SK-N-SH treated with all-trans-retinoic acid at 6 μM for 48 hours (cell line): ENCODE results near the gene NFKBIZ.

Experiments used
- ATAC-seq: fragments of 200-7000 bp; cut with Tn5 transposase; 3 replicates; pipeline ENCODE4 v1.9.1; 2020; ENCODE audit warnings: mild to moderate bottlenecking, moderate library complexity
- ARNTL ChIP-seq: fragments of 450-650 bp; formaldehyde crosslinking; IDR thresholded peaks from 2 replicates; pipeline ENCODE4 v1.5.0; 2020; ENCODE audit warnings: low read depth, mild to moderate bottlenecking, moderate library complexity, borderline replicate concordance
- CSDC2 ChIP-seq: fragments of 250-450 bp; sonication (Bioruptor Pico); IDR thresholded peaks from 2 replicates; pipeline ENCODE4 v1.5.0; 2020; ENCODE audit warnings: mild to moderate bottlenecking, moderate library complexity
- ESRRG ChIP-seq: fragments of 250-450 bp; sonication (Bioruptor Pico); IDR thresholded peaks from 2 replicates; pipeline ENCODE4 v1.6.1; 2021; ENCODE audit warnings: mild to moderate bottlenecking
- GLIS3 ChIP-seq: fragments of 250-450 bp; sonication (Bioruptor Pico); IDR thresholded peaks from 2 replicates; pipeline ENCODE4 v1.5.0; 2020; ENCODE audit warnings: mild to moderate bottlenecking, moderate library complexity
- ISL1 ChIP-seq: fragments of 250-450 bp; sonication (Bioruptor Pico); IDR thresholded peaks from 2 replicates; pipeline ENCODE4 v2.1.2; 2022; ENCODE audit warnings: mild to moderate bottlenecking, moderate library complexity
- OSR1 ChIP-seq: fragments of 250-450 bp; sonication (Bioruptor Pico); IDR thresholded peaks from 2 replicates; pipeline ENCODE4 v1.8.0; 2022; ENCODE audit warnings: moderate library complexity, mild to moderate bottlenecking, inconsistent platforms
- PPARA ChIP-seq: fragments of 250-450 bp; sonication (Bioruptor Pico); IDR thresholded peaks from 2 replicates; pipeline ENCODE4 v1.5.0; 2020; ENCODE audit warnings: mild to moderate bottlenecking, borderline replicate concordance
- RARB ChIP-seq: fragments of 250-450 bp; sonication (Bioruptor Pico); IDR thresholded peaks from 2 replicates; pipeline ENCODE4 v1.8.0; 2021; ENCODE audit warnings: mild to moderate bottlenecking, moderate library complexity
- SNAI2 ChIP-seq: fragments of 250-450 bp; sonication (Bioruptor Pico); IDR thresholded peaks from 2 replicates; pipeline ENCODE4 v1.5.0; 2020; ENCODE audit warnings: mild to moderate bottlenecking, moderate library complexity
- TCF4 ChIP-seq: fragments of 250-450 bp; sonication (Bioruptor Pico); IDR thresholded peaks from 2 replicates; pipeline ENCODE4 v1.8.0; 2021; ENCODE audit warnings: mild to moderate bottlenecking, moderate library complexity, borderline replicate concordance
- TOX ChIP-seq: fragments of 250-450 bp; sonication (Bioruptor Pico); IDR thresholded peaks from 2 replicates; pipeline ENCODE4 v1.8.0; 2021; ENCODE audit warnings: mild to moderate bottlenecking, moderate library complexity, borderline replicate concordance
- ZC3H10 ChIP-seq: fragments of 250-450 bp; sonication (Bioruptor Pico); IDR thresholded peaks from 2 replicates; pipeline ENCODE4 v1.5.1; 2021; ENCODE audit warnings: mild to moderate bottlenecking, moderate library complexity
- ZFP3 ChIP-seq: fragments of 250-450 bp; sonication (Bioruptor Pico); IDR thresholded peaks from 2 replicates; pipeline ENCODE4 v1.5.0; 2020; ENCODE audit warnings: mild to moderate bottlenecking, moderate library complexity
- ZNF565 ChIP-seq: fragments of 450-650 bp; formaldehyde crosslinking; conservative IDR thresholded peaks from 2 replicates; pipeline ENCODE4 v1.5.0; 2020; ENCODE audit warnings: low read depth, mild to moderate bottlenecking, moderate library complexity
- ZNF70 ChIP-seq: fragments of 450-650 bp; formaldehyde crosslinking; IDR thresholded peaks from 2 replicates; pipeline ENCODE4 v1.5.0; 2020; ENCODE audit warnings: mild to moderate bottlenecking, moderate library complexity
- ZNF8 ChIP-seq: fragments of 450-650 bp; formaldehyde crosslinking; IDR thresholded peaks from 2 replicates; pipeline ENCODE4 v1.5.0; 2020; ENCODE audit warnings: mild to moderate bottlenecking, moderate library complexity
- TF ChIP-seq, protein P1 (sequence below): fragments of 250-450 bp; sonication (Bioruptor Pico); IDR thresholded peaks from 2 replicates; pipeline ENCODE4 v1.5.1; 2020; ENCODE audit warnings: low read depth, mild to moderate bottlenecking, moderate library complexity
- TF ChIP-seq, protein P2 (sequence below): fragments of 250-450 bp; sonication (Bioruptor Pico); IDR thresholded peaks from 2 replicates; pipeline ENCODE4 v1.8.0; 2020; ENCODE audit warnings: mild to moderate bottlenecking, moderate library complexity, borderline replicate concordance
- TF ChIP-seq, protein P3 (sequence below): fragments of 250-450 bp; sonication (Bioruptor Pico); IDR thresholded peaks from 2 replicates; pipeline ENCODE4 v1.5.1; 2021; ENCODE audit warnings: mild to moderate bottlenecking, moderate library complexity

Gene NFKBIZ

DNA sequence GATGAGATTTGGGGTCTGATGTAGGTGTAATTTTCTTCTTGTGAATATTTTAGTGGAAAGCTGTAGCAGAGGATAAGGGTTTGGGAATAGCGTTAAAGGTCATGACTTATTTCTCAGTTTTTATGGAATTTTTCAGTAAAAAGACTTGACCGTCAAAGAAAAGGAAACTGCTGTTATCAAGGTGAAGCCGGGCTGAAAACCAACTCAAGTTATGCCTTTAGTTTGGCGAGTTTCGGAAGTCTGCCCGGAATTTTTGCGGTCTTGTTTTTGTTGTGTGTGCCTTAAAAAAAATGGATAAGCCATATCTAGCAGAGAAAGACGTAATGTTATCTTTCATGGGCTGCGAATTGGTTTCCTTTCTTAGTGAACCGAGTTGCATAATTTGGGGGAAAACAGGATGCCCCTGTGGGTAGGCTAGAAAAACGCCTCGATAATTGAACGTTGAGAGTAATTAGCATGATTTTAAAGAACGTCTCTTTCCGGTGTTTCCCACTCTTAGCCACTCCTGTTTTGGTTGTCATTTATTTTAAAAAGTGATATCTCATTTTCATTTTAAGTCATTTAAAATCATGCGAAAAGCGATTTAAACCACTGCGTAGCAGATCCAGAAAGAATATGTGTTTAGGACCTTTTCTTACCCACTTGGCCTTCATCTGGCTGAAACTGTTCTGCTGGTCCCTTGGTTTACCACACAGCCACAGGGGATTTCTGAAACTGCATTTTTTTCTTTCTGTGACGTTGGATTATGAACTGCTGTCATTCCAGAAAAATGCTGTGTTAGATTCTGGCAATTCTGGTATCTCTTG, 1.1 kb downstream of the NFKBIZ start:
- ATAC-seq: no peak
- no peak for TF ChIP-seq CSDC2
- TF ChIP-seq ZNF8 (CRISPR knock-in tag): no peak
- TF ChIP-seq, protein P1, sequence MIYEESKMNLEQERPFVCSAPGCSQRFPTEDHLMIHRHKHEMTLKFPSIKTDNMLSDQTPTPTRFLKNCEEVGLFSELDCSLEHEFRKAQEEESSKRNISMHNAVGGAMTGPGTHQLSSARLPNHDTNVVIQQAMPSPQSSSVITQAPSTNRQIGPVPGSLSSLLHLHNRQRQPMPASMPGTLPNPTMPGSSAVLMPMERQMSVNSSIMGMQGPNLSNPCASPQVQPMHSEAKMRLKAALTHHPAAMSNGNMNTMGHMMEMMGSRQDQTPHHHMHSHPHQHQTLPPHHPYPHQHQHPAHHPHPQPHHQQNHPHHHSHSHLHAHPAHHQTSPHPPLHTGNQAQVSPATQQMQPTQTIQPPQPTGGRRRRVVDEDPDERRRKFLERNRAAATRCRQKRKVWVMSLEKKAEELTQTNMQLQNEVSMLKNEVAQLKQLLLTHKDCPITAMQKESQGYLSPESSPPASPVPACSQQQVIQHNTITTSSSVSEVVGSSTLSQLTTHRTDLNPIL (CRISPR knock-in tag): no peak
- 0 out of 2 replicates have a peak, but pooled peaks have one; percentile 10 for TF ChIP-seq TOX (CRISPR knock-in tag)
- TF ChIP-seq ZFP3 (CRISPR knock-in tag): no peak
- no peak for TF ChIP-seq ISL1
- 0 out of 2 replicates have a peak, but pooled peaks have one; percentile 15 for TF ChIP-seq ESRRG (CRISPR knock-in tag)
- TF ChIP-seq SNAI2 (CRISPR knock-in tag): 0 out of 2 replicates have a peak, but pooled peaks have one; percentile 39
- TF ChIP-seq ZNF565 (CRISPR knock-in tag): no peak
- no peak for TF ChIP-seq TCF4
- TF ChIP-seq GLIS3 (CRISPR knock-in tag): no peak
- no peak for TF ChIP-seq PPARA (CRISPR knock-in tag)
- no peak for TF ChIP-seq RARB
- TF ChIP-seq, protein P2, sequence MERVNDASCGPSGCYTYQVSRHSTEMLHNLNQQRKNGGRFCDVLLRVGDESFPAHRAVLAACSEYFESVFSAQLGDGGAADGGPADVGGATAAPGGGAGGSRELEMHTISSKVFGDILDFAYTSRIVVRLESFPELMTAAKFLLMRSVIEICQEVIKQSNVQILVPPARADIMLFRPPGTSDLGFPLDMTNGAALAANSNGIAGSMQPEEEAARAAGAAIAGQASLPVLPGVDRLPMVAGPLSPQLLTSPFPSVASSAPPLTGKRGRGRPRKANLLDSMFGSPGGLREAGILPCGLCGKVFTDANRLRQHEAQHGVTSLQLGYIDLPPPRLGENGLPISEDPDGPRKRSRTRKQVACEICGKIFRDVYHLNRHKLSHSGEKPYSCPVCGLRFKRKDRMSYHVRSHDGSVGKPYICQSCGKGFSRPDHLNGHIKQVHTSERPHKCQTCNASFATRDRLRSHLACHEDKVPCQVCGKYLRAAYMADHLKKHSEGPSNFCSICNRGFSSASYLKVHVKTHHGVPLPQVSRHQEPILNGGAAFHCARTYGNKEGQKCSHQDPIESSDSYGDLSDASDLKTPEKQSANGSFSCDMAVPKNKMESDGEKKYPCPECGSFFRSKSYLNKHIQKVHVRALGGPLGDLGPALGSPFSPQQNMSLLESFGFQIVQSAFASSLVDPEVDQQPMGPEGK (CRISPR knock-in tag): no peak
- no peak for TF ChIP-seq ARNTL (CRISPR knock-in tag)
- TF ChIP-seq OSR1 (CRISPR knock-in tag): no peak
- TF ChIP-seq, protein P3, sequence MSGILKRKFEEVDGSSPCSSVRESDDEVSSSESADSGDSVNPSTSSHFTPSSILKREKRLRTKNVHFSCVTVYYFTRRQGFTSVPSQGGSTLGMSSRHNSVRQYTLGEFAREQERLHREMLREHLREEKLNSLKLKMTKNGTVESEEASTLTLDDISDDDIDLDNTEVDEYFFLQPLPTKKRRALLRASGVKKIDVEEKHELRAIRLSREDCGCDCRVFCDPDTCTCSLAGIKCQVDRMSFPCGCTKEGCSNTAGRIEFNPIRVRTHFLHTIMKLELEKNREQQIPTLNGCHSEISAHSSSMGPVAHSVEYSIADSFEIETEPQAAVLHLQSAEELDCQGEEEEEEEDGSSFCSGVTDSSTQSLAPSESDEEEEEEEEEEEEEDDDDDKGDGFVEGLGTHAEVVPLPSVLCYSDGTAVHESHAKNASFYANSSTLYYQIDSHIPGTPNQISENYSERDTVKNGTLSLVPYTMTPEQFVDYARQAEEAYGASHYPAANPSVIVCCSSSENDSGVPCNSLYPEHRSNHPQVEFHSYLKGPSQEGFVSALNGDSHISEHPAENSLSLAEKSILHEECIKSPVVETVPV (CRISPR knock-in tag): no peak
- TF ChIP-seq ZC3H10 (CRISPR knock-in tag): no peak
- TF ChIP-seq ZNF70 (CRISPR knock-in tag): no peak

DNA sequence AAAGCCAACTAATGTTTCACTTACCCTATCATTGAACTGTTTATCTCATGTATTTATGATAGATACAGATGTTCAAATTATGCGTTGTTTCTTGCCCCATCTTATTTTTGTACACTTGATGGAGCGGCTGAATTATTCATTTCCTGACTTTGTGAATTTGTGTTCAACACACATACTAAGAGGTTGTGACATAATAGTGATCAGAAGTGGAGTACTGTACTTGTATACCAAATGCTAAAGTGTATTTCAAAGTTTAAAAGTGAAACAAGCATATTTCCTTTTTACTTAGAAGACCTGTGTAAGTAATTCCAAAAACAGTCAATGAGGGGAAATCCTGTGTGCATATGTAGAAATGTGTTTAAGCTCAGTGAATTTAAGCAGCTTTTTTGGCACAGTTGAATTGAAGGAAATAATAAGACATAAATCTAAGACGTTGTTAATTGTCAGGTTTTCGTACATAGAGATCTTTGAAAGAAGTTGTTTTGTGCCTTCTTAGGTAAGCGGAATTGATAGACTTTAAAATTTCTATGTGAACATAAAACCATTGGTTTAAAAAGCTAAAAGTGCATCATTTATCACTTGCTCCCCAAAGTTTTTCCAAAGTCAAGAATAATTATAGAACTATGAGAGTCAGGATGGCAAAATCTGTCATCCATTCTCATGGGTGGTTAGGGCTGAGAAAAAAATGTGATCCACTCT, 1.9 kb downstream of the NFKBIZ start:
- no peak for ATAC-seq
- TF ChIP-seq ESRRG (CRISPR knock-in tag) (peak; percentile 7; the same call in 1 of the 2 replicates), ZNF8 (CRISPR knock-in tag) (no peak)
- TF ChIP-seq, all 23 proteins: peak for 1

DNA sequence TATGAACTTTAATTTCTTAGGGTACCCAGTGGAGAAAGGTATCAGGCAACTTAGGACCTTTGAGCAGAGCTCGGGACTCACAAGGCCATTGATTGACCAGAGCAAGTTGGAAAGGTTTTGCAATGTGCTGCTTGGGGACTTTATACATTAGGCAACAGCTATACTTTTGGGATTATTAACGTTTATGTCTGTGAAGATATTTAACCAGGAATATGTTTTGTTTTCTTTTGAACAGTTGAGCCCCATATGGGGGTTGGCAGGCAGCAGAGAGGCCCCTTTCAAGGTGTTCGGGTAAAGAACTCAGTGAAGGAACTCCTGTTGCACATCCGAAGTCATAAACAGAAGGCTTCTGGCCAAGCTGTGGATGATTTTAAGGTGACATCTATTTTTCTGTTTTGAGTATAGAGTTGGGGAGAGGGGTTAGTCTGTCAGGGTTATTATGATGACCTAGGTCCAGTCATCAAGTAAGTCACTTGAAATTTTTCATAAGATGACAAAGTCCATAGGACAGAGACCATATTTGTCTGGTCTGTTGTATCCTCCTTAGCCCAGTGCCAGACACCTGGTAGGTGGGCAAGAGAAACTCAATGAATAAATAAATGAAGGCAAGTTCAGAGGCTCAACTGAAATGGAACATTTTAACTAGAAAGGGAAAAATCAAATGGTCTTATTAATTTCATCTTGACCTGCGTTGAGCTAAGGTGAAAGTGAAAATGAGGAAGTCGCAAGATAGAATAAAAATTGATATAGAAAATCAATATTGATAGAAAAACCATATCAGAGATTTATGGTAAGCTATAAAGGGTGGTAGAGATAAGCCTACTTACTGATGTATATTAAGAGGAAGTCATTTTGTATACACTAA, 2.8 kb downstream of the NFKBIZ start:
- TF ChIP-seq, protein P3 (CRISPR knock-in tag): peak; percentile 17; the same call in 1 of the 2 replicates
- TF ChIP-seq ZFP3 (CRISPR knock-in tag): no peak
- TF ChIP-seq TCF4: no peak
- TF ChIP-seq RARB: no peak
- TF ChIP-seq, all 23 proteins: peak for 1
- no peak for ATAC-seq
